SH-SY5Y (cell line): ENCODE data around the gene DNAJC1.

Source experiments
- GATA2 ChIP-seq: IDR thresholded peaks from 2 replicates; pipeline ENCODE4 v1.6.1; 2011; ENCODE audit warnings: mild to moderate bottlenecking, low read depth, low read length
- GATA3 ChIP-seq: IDR thresholded peaks from 2 replicates; pipeline ENCODE4 v1.6.1; 2011; ENCODE audit warnings: low read depth, mild to moderate bottlenecking, low read length, moderate library complexity

DNA sequence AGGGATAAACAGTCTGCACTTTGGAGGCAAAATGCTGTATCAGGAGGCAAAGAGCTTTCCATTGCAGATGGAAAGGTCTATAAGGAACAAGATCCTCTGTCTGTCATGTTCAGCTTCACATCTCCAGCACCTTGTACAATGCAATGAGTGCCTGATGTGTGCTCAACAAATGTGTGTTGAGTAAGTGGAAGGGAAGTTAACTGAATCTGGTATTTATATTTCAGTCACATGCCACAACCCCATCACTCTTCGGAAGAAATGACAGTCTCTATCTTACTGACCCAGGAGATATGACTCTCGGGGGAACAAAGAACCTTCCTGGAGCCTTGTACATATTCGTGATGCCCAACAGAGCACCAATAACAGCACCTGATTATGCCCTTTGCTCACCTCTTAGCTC lies 20.0 kb upstream of the DNAJC1 start:
- TF ChIP-seq GATA3 = no peak
- TF ChIP-seq GATA2 = no peak
